ENCODE data around the gene FHIT. TPM values are rescaled to one million over a fixed set of nuclear protein-coding genes. Genes with fewer than 3 reads are reported as not detected.

FHIT gene
- total RNA-seq, 2 experiments from 2014 or later = 86.0 to 90.6 TPM

DNA sequence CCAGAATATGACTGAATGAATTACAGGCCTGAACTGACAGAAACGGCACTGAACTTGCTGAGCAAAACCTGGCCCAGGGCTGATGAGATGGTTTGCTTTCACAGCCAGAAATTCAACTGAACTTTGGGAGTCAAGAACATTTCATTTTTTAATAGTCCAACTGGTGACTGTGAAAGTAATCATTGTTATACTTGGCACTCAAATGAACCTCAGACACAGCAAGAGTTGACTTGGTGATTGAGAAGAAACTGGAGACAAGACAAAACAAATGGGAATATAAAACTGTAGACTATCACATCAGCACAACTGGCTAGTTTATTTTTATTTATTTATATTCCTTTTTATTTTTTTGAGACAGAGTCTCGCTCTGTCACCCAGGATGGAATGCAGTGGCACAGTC is 1342.6 kb downstream of the FHIT start:
- Mint-ChIP-seq H3K27me3 (no peaks in the 10 kb centered on the region), H3K36me3 (ENCODE audit: low read depth) (peaks cover 73% of the 10 kb centered on the region), H3K9me3 (no peaks in the 10 kb centered on the region), H3K27ac (no peak overlapping the region), H3K4me3 (no peak overlapping the region), H3K4me1 (ENCODE audit: low read depth) (peaks cover 34% of the 10 kb centered on the region)
- Histone ChIP-seq H3K9me3 (ENCODE audit: control insufficient read depth in 1 of 2, insufficient read depth in 1 of 2, low read length in 2 of 2) (no peaks in the 10 kb centered on the region), H3K4me1 (ENCODE audit: insufficient read depth, low read length) (no peaks in the 10 kb centered on the region), H3K27me3 (ENCODE audit: control insufficient read depth in 1 of 2, insufficient read depth in 2 of 2, low read length in 2 of 2) (no peaks in the 10 kb centered on the region), H3K4me3 (ENCODE audit: low read length) (no peak overlapping the region), H3K27ac (ENCODE audit: low read depth in 1 of 2, low read length in 2 of 2) (no peak overlapping the region), H3K36me3 (ENCODE audit: insufficient read depth, low read length) (no peaks in the 10 kb centered on the region)
- ATAC-seq (ENCODE audit: poor library complexity) (no peak), DNase-seq (no peak)
- CTCF ChIA-PET = no interaction called here
- TF ChIP-seq, protein P1, sequence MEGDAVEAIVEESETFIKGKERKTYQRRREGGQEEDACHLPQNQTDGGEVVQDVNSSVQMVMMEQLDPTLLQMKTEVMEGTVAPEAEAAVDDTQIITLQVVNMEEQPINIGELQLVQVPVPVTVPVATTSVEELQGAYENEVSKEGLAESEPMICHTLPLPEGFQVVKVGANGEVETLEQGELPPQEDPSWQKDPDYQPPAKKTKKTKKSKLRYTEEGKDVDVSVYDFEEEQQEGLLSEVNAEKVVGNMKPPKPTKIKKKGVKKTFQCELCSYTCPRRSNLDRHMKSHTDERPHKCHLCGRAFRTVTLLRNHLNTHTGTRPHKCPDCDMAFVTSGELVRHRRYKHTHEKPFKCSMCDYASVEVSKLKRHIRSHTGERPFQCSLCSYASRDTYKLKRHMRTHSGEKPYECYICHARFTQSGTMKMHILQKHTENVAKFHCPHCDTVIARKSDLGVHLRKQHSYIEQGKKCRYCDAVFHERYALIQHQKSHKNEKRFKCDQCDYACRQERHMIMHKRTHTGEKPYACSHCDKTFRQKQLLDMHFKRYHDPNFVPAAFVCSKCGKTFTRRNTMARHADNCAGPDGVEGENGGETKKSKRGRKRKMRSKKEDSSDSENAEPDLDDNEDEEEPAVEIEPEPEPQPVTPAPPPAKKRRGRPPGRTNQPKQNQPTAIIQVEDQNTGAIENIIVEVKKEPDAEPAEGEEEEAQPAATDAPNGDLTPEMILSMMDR (IDR thresholded peaks at IDR 0.05) = no peak
- intact Hi-C loops (cut with DNase I, micrococcal nuclease) = no loop called here
- POLR2A ChIA-PET = no interaction called here

DNA sequence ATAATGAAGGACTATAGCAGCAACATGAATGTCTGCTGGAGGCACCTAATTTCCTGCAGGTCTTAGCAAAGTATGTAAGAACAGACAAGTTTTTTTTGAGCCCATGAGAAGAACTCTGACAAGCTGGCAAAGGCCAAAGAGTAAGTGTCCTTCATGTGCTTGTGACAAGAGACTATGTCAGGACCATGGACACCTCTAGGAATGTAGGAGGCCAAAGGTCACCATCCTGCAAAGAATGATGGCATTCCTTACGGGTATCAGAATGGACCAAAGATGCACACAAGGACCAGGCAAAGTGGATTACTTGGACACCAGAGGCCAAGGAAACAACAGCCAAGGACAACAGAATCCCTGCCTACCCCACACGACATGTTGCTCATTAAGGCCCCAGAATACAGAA is 1343.0 kb downstream of the FHIT start:
- H3K27ac Mint-ChIP-seq = no peak overlapping the region
- no peaks in the 10 kb centered on the region for H3K27me3 Mint-ChIP-seq
- peaks cover 35% of the 10 kb centered on the region for H3K4me1 Mint-ChIP-seq (ENCODE audit: low read depth)
- no peak for DNase-seq
- no peak for ATAC-seq (ENCODE audit: poor library complexity)
- Histone ChIP-seq H3K4me3 (ENCODE audit: low read length) (no peak overlapping the region), H3K9me3 (ENCODE audit: control insufficient read depth in 1 of 2, insufficient read depth in 1 of 2, low read length in 2 of 2) (no peaks in the 10 kb centered on the region), H3K4me1 (ENCODE audit: insufficient read depth, low read length) (no peaks in the 10 kb centered on the region), H3K27ac (ENCODE audit: low read depth in 1 of 2, low read length in 2 of 2) (no peak overlapping the region), H3K36me3 (ENCODE audit: insufficient read depth, low read length) (no peaks in the 10 kb centered on the region), H3K27me3 (ENCODE audit: control insufficient read depth in 1 of 2, insufficient read depth in 2 of 2, low read length in 2 of 2) (no peaks in the 10 kb centered on the region)
- H3K9me3 Mint-ChIP-seq = no peaks in the 10 kb centered on the region
- TF ChIP-seq, protein P1 (IDR thresholded peaks at IDR 0.05) = no peak
- H3K36me3 Mint-ChIP-seq (ENCODE audit: low read depth) = peaks cover 77% of the 10 kb centered on the region
- intact Hi-C loops (cut with DNase I, micrococcal nuclease) = no loop called here
- ChIA-PET CTCF (no interaction called here), POLR2A (no interaction called here)
- H3K4me3 Mint-ChIP-seq = no peak overlapping the region

DNA sequence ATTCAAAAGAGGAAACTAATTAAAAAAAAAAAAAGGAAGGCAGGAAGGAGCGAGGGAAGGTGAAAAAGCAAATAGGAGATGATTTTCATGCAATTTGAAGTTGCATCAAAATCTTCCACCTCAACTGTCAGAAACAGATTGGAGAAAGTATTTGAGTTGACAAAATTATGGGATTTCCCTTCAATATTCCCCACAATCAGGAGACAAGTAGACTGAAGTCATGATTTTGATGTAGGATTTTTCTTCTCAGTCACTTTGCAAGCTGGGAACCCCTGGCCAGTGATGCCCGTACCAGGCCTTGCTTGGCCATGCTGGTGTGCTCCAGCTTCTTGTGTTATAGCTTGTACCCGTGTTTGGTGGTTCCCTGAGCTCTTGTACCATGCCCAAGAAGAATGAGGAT is 1347.0 kb downstream of the FHIT start:
- H3K4me1 ChIP-seq (ENCODE audit: insufficient read depth, low read length) = no peaks in the 10 kb centered on the region
- intact Hi-C loops (cut with DNase I, micrococcal nuclease) = no loop called here
- Mint-ChIP-seq H3K27me3 (no peaks in the 10 kb centered on the region), H3K4me3 (no peak overlapping the region), H3K4me1 (ENCODE audit: low read depth) (peaks cover 40% of the 10 kb centered on the region), H3K9me3 (no peaks in the 10 kb centered on the region), H3K27ac (no peak overlapping the region), H3K36me3 (ENCODE audit: low read depth) (peaks cover 85% of the 10 kb centered on the region)
- CTCF ChIA-PET = no interaction called here
- H3K27ac ChIP-seq (ENCODE audit: low read depth in 1 of 2, low read length in 2 of 2) = no peak overlapping the region
- H3K27me3 ChIP-seq (ENCODE audit: control insufficient read depth in 1 of 2, insufficient read depth in 2 of 2, low read length in 2 of 2) = no peaks in the 10 kb centered on the region
- H3K4me3 ChIP-seq (ENCODE audit: low read length) = no peak overlapping the region
- no peaks in the 10 kb centered on the region for H3K36me3 ChIP-seq (ENCODE audit: insufficient read depth, low read length)
- no peaks in the 10 kb centered on the region for H3K9me3 ChIP-seq (ENCODE audit: control insufficient read depth in 1 of 2, insufficient read depth in 1 of 2, low read length in 2 of 2)
- DNase-seq (no peak), ATAC-seq (ENCODE audit: poor library complexity) (no peak)
- TF ChIP-seq, protein P1 (IDR thresholded peaks at IDR 0.05) = no peak
- POLR2A ChIA-PET = interaction anchor here (0.6 kb wide), 1 partner anchor 151 kb away, joined by 3 read pairs; no protein-coding TSS in a partner anchor

Data from CD4-positive, alpha-beta T cell (primary cell).